SK-N-MC (cell line): ENCODE measurements around the gene ALDH3B2.
"Not testable (repeated sequence)": the region's sequence is repeated elsewhere in the genome, so short reads cannot be mapped to it uniquely, and the experiment has no call there.

Experiments used
- EZH2 ChIP-seq: fragments of 200-600 bp; sonication (generic); IDR thresholded peaks from one replicate; pipeline ENCODE4 v1.6.1; 2017; ENCODE audit warnings: antibody characterized with exemption
- POLR2AphosphoS5 ChIP-seq: IDR thresholded peaks from 2 replicates; pipeline ENCODE4 v1.6.1; 2012; ENCODE audit warnings: mild to moderate bottlenecking, low read depth, low read length, borderline replicate concordance

- TF ChIP-seq POLR2AphosphoS5, EZH2: not testable (repeated sequence)
Observed at GRCh38 chr11:67709806-67710205, 35.4 kb upstream of the ALDH3B2 start.
